CD4-positive, alpha-beta memory T cell (primary cell): ENCODE data around the gene TMEM150A. TPM values are rescaled to one million over a fixed set of nuclear protein-coding genes. Genes with fewer than 3 reads are reported as not detected.
"Not testable (repeated sequence)": the region's sequence is repeated elsewhere in the genome, so short reads cannot be mapped to it uniquely, and the experiment has no call there.

Source experiments
- CTCF ChIA-PET: fragments of 350-600 bp; sonication (Branson Sonifier 250); formaldehyde crosslinking; loops from one replicate; lab custom pipeline; 2021; ENCODE audit warnings: inconsistent platforms; ENCODE audit not compliant: partially characterized antibody; lab: Charles Lee
- POLR2A ChIA-PET: fragments of 350-600 bp; sonication (Branson Sonifier 250); formaldehyde crosslinking; loops from one replicate; lab custom pipeline; 2021; ENCODE audit not compliant: partially characterized antibody; lab: Charles Lee
- DNase-seq, 5 donors: peaks; one replicate each; pipeline versions ENCODE4 v3.0.0 to v3.0.0-alpha.2; 2020 to 2022; ENCODE audit warnings: mixed read lengths in 1 of 5
- H3K27ac ChIP-seq: one replicate; pipeline ENCODE4 v1.7.0; 2013; ENCODE audit warnings: low read depth, low read length
- H3K27me3 ChIP-seq: 2 replicates; pipeline ENCODE4 v1.7.0; 2013; ENCODE audit warnings: mild to moderate bottlenecking, low read length, moderate library complexity; ENCODE audit not compliant: insufficient read depth
- H3K36me3 ChIP-seq: 2 replicates; pipeline ENCODE4 v1.7.0; 2013; ENCODE audit warnings: mild to moderate bottlenecking, low read length, moderate library complexity; ENCODE audit not compliant: insufficient read depth
- H3K4me1 ChIP-seq: 2 replicates; pipeline ENCODE4 v1.7.0; 2013; ENCODE audit warnings: mild to moderate bottlenecking, low read length, moderate library complexity; ENCODE audit not compliant: insufficient read depth
- H3K4me3 ChIP-seq, 2 donors: one replicate each; pipeline ENCODE4 v1.7.0; 2013; ENCODE audit warnings: low read length in 2 of 2, mild to moderate bottlenecking in 1 of 2
- H3K9me3 ChIP-seq, 2 donors: one replicate each; pipeline ENCODE4 v1.7.0; 2013; ENCODE audit warnings: low read length in 2 of 2, control low read depth in 1 of 2; ENCODE audit not compliant: control insufficient read depth in 1 of 2
- H3K27ac Mint-ChIP-seq, 7 donors: one replicate each; pipeline ENCODE4 v1.8.0; 2020 to 2021; ENCODE audit warnings: mixed read lengths in 7 of 7, mild to moderate bottlenecking in 6 of 7, inconsistent platforms in 3 of 7, moderate library complexity in 3 of 7
- H3K27me3 Mint-ChIP-seq, 2 donors: one replicate each; pipeline ENCODE4 v1.8.0; 2020 to 2021; ENCODE audit warnings: mixed read lengths in 2 of 2
- H3K36me3 Mint-ChIP-seq, 2 donors: one replicate each; pipeline ENCODE4 v1.8.0; 2020 to 2021; ENCODE audit warnings: mixed read lengths in 2 of 2, inconsistent platforms in 1 of 2, mild to moderate bottlenecking in 1 of 2
- H3K4me1 Mint-ChIP-seq, 4 donors: one replicate each; pipeline ENCODE4 v1.8.0; 2020 to 2021; ENCODE audit warnings: mixed read lengths in 4 of 4, mild to moderate bottlenecking in 1 of 4
- H3K4me3 Mint-ChIP-seq, 8 donors: one replicate each; pipeline ENCODE4 v1.8.0; 2020 to 2021; ENCODE audit warnings: mixed read lengths in 8 of 8, mild to moderate bottlenecking in 7 of 8, moderate library complexity in 6 of 8, inconsistent platforms in 3 of 8
- H3K9me3 Mint-ChIP-seq, 8 donors: one replicate each; pipeline ENCODE4 v1.8.0; 2020 to 2021; ENCODE audit warnings: mixed read lengths in 8 of 8, mild to moderate bottlenecking in 5 of 8, inconsistent platforms in 3 of 8, moderate library complexity in 1 of 8
- intact Hi-C: fragments of 100-400 bp; cut with micrococcal nuclease; formaldehyde crosslinking; loops from one replicate; pipeline ENCODE4 v1.15.1; 2023
- polyA plus RNA-seq, 2 donors: library from polyadenylated mRNA; unstranded; fragments of 300-500 nt; fragmentation: Illumina TruSeq; gene quantifications; one replicate each; pipeline ENCODE4 v1.2.3, GENCODE V29; 2021
- total RNA-seq, 2 experiments: library from RNA; stranded (reverse); gene quantifications; one replicate each; pipeline ENCODE4 v1.2.3, GENCODE V29; 2021

The TMEM150A gene
- total and polyA plus RNA-seq, 4 experiments from 2014 or later = 13.3 to 17.9 (median 14.8) TPM

GRCh38 chr2:85605406-85606115 is 3.1 kb upstream of the TMEM150A start:
- Histone ChIP-seq H3K4me3 (no peak overlapping the region), H3K4me1 (peaks cover 36% of the 10 kb centered on the region), H3K9me3 (no peaks in the 10 kb centered on the region), H3K27ac (no peak overlapping the region), H3K36me3 (peaks cover 13% of the 10 kb centered on the region), H3K27me3 (no peaks in the 10 kb centered on the region)
- intact Hi-C loops = no loop called here
- POLR2A ChIA-PET = interaction anchor here (1.0 to 8.8 kb wide), 7 partner anchors 9 to 66 kb away, joined by 3 to 86 read pairs (median 8); partner anchors contain the start of genes C2orf68, MAT2A, RNF181 and USP39
- Mint-ChIP-seq H3K36me3 (peaks cover 15 to 34% of the 10 kb centered on the region in 2 donors), H3K27me3 (no peaks in the 10 kb centered on the region), H3K4me3 (peak overlapping the region in 1 of 8 donors; percentile 30), H3K9me3 (peaks cover 0 to 2% (median 0%) of the 10 kb centered on the region in 8 donors), H3K27ac (peak overlapping the region in 3 of 7 donors; percentile 35 to 75 (median 43)), H3K4me1 (peaks cover 23 to 67% (median 46%) of the 10 kb centered on the region in 4 donors)
- CTCF ChIA-PET = interaction anchor here (0.7 to 2.0 kb wide), 5 partner anchors 10 to 184 kb away, joined by 3 to 5 read pairs (median 3); no protein-coding TSS in a partner anchor
- DNase-seq = no peak

- H3K4me1 ChIP-seq = peaks cover 28% of the 10 kb centered on the region
- no peak overlapping the region for H3K4me3 ChIP-seq
- H3K27me3 ChIP-seq = no peaks in the 10 kb centered on the region
- Mint-ChIP-seq H3K4me3 (peak overlapping the region in 6 of 8 donors; percentile 12 to 43 (median 28)), H3K36me3 (peaks cover 15 to 29% of the 10 kb centered on the region in 2 donors), H3K27me3 (no peaks in the 10 kb centered on the region), H3K27ac (peak overlapping the region in 4 of 7 donors; percentile 18 to 62 (median 27)), H3K9me3 (peaks cover 0 to 2% (median 0%) of the 10 kb centered on the region in 8 donors), H3K4me1 (peaks cover 19 to 61% (median 43%) of the 10 kb centered on the region in 4 donors)
- POLR2A ChIA-PET = interaction anchor here (1.0 to 8.8 kb wide), 7 partner anchors 9 to 65 kb away, joined by 4 to 86 read pairs (median 8); partner anchors contain the start of genes C2orf68, MAT2A, RNF181 and USP39
- peaks cover 13% of the 10 kb centered on the region for H3K36me3 ChIP-seq
- no peaks in the 10 kb centered on the region for H3K9me3 ChIP-seq
- intact Hi-C loops = loop anchor here (5.0 kb wide), 1 partner anchor 838 kb away; the partner anchor contains the start of gene KDM3A
- CTCF ChIA-PET = interaction anchor here (0.7 to 1.6 kb wide), 5 partner anchors 8 to 183 kb away, joined by 3 to 4 read pairs (median 3); no protein-coding TSS in a partner anchor
- DNase-seq = no peak
- H3K27ac ChIP-seq = no peak overlapping the region
These were observed 2.3 kb upstream of the TMEM150A start for GRCh38 chr2:85604568-85605339.

- peaks cover 17 to 58% (median 40%) of the 10 kb centered on the region in 4 donors for H3K4me1 Mint-ChIP-seq
- H3K9me3 Mint-ChIP-seq, H3K27me3 Mint-ChIP-seq, H3K27ac ChIP-seq, H3K9me3 ChIP-seq, DNase-seq, H3K27me3 ChIP-seq, H3K4me3 ChIP-seq: not testable (repeated sequence)
- H3K36me3 ChIP-seq = peaks cover 18% of the 10 kb centered on the region
- ChIA-PET CTCF (interaction anchor here (0.7 to 1.6 kb wide), 4 partner anchors 8 to 43 kb away, joined by 3 to 4 read pairs (median 4); partner anchors contain the start of gene C2orf68), POLR2A (interaction anchor here (1.7 to 8.8 kb wide), 8 partner anchors 8 to 65 kb away, joined by 6 to 86 read pairs (median 12); partner anchors contain the start of genes C2orf68, GGCX, MAT2A and RNF181)
- peak overlapping the region in 4 of 8 donors; percentile 62 to 92 (median 90) for H3K4me3 Mint-ChIP-seq
- peaks cover 28% of the 10 kb centered on the region for H3K4me1 ChIP-seq
- intact Hi-C loops = loop anchor here (5.0 kb wide), 1 partner anchor 838 kb away; the partner anchor contains the start of gene KDM3A
- H3K36me3 Mint-ChIP-seq = peaks cover 11 to 30% of the 10 kb centered on the region in 2 donors
- H3K27ac Mint-ChIP-seq = peak overlapping the region in 3 of 7 donors; percentile 35 to 65 (median 62)
These were observed 1.6 kb upstream of the TMEM150A start for GRCh38 chr2:85604133-85604444.

- Histone ChIP-seq H3K27ac (peak overlapping the region; percentile 62), H3K36me3 (peaks cover 11% of the 10 kb centered on the region), H3K9me3 (no peaks in the 10 kb centered on the region), H3K27me3 (no peaks in the 10 kb centered on the region), H3K4me1 (peaks cover 35% of the 10 kb centered on the region), H3K4me3 (peak overlapping the region in 1 of 2 donors; percentile 66)
- POLR2A ChIA-PET = interaction anchor here (0.7 to 8.8 kb wide), 14 partner anchors 9 to 274 kb away, joined by 3 to 86 read pairs (median 6); partner anchors contain the start of genes C2orf68, GGCX, MAT2A and TGOLN2
- Mint-ChIP-seq H3K27me3 (no peaks in the 10 kb centered on the region), H3K36me3 (peaks cover 0 to 24% of the 10 kb centered on the region in 2 donors), H3K4me1 (peaks cover 14 to 52% (median 37%) of the 10 kb centered on the region in 4 donors), H3K4me3 (peak overlapping the region; percentile 81 to 94 (median 88)), H3K27ac (peak overlapping the region; percentile 75 to 96 (median 90)), H3K9me3 (peaks cover 0 to 2% (median 0%) of the 10 kb centered on the region in 8 donors)
- intact Hi-C loops = loop anchor here (1.0 to 5.0 kb wide), 4 partner anchors 10 to 840 kb away; partner anchors contain the start of genes C2orf68, GGCX and KDM3A
- CTCF ChIA-PET = interaction anchor here (0.7 kb wide), 1 partner anchor 181 kb away, joined by 3 read pairs; no protein-coding TSS in a partner anchor
- DNase-seq = peak in 1 of 5 donors; percentile 37
These were observed 575 bp downstream of the TMEM150A start for GRCh38 chr2:85601771-85602475.

GRCh38 chr2:85600951-85601770 is 1.3 kb downstream of the TMEM150A start:
- Histone ChIP-seq H3K4me1 (peaks cover 43% of the 10 kb centered on the region), H3K36me3 (peaks cover 11% of the 10 kb centered on the region), H3K27ac (peak overlapping the region; percentile 62), H3K9me3 (no peaks in the 10 kb centered on the region), H3K4me3 (no peak overlapping the region), H3K27me3 (no peaks in the 10 kb centered on the region)
- no peak for DNase-seq
- no peaks in the 10 kb centered on the region for H3K27me3 Mint-ChIP-seq
- POLR2A ChIA-PET = interaction anchor here (0.9 to 8.8 kb wide), 8 partner anchors 8 to 62 kb away, joined by 3 to 86 read pairs (median 7); partner anchors contain the start of genes C2orf68, GGCX, MAT2A and USP39
- CTCF ChIA-PET = interaction anchor here (0.9 to 2.1 kb wide), 2 partner anchors 11 to 36 kb away, joined by 3 to 8 read pairs; no protein-coding TSS in a partner anchor
- intact Hi-C loops = loop anchor here (5.0 kb wide), 1 partner anchor 841 kb away; the partner anchor contains the start of gene KDM3A
- H3K9me3 Mint-ChIP-seq = peaks cover 0 to 2% (median 0%) of the 10 kb centered on the region in 8 donors
- peaks cover 20 to 58% (median 42%) of the 10 kb centered on the region in 4 donors for H3K4me1 Mint-ChIP-seq
- peak overlapping the region; percentile 53 to 96 (median 89) for H3K27ac Mint-ChIP-seq
- peaks cover 0 to 26% of the 10 kb centered on the region in 2 donors for H3K36me3 Mint-ChIP-seq
- peak overlapping the region; percentile 81 to 94 (median 88) for H3K4me3 Mint-ChIP-seq
